Measurements from ENCODE around the gene MESP2.

- TF ChIP-seq FOXM1 (IDR thresholded peaks at IDR 0.05; ENCODE audit: borderline replicate concordance): no peak
- TF ChIP-seq FOXK2 (IDR thresholded peaks at IDR 0.05): no peak
- TF ChIP-seq SP1 (IDR thresholded peaks at IDR 0.05): no peak
- TF ChIP-seq NFRKB (IDR thresholded peaks at IDR 0.05): no peak
- TF ChIP-seq CTBP1 (IDR thresholded peaks at IDR 0.05; ENCODE audit: borderline replicate concordance): no peak
- no peak for TF ChIP-seq BHLHE40 (IDR thresholded peaks at IDR 0.05; ENCODE audit: borderline replicate concordance)
Observed at GRCh38 chr15:89756897-89757296, 19.2 kb upstream of the MESP2 start.

Data from HEK293T (cell line).